Endothelial cell of umbilical vein (primary cell): ENCODE measurements around the gene EYS. TPM values are rescaled to one million over a fixed set of nuclear protein-coding genes. Genes with fewer than 3 reads are reported as not detected.

Experiments used
- BruUV-seq: library from RNA; stranded (reverse); fragments of 400-500 nt; replicated peaks from 2 replicates; lab custom pipeline; 2021; lab: Mats Ljungman, UMichigan
- CTCF ChIA-PET: fragments of 300-600, 350-600 bp; sonication (Branson Sonifier 250); formaldehyde crosslinking; loops from one replicate; lab custom pipeline; 2021; ENCODE audit warnings: antibody characterized with exemption, inconsistent platforms; lab: Charles Lee
- POLR2A ChIA-PET: fragments of 300-600, 350-600 bp; sonication (Branson Sonifier 250); formaldehyde crosslinking; loops from one replicate; lab custom pipeline; 2021; ENCODE audit warnings: antibody characterized with exemption, inconsistent platforms; lab: Charles Lee
- DNase-seq: peaks from one replicate; pipeline ENCODE4 v3.0.0-alpha.2; 2011; ENCODE audit warnings: low read depth, low spot score
- FAIRE-seq: peaks from 2 replicates; lab custom pipeline; 2011; peaks lifted over from hg19 to GRCh38; lab: Jason Lieb, UNC
- H2AFZ ChIP-seq: 2 replicates; pipeline ENCODE4 v1.6.0; 2012; ENCODE audit warnings: low read depth, low read length, control low read depth, inconsistent platforms
- H3K27ac ChIP-seq: 2 replicates; pipeline ENCODE4 v1.5.1; 2011; ENCODE audit warnings: low read depth, mild to moderate bottlenecking, control low read depth, low read length, moderate library complexity; ENCODE audit not compliant: insufficient read depth
- H3K27me3 ChIP-seq, 2 experiments: 2 replicates each; pipeline versions ENCODE4 v1.6.0 to v1.6.1; 2011; ENCODE audit warnings: low read length in 2 of 2, mixed read lengths in 1 of 2; ENCODE audit not compliant: control insufficient read depth in 2 of 2, insufficient read depth in 2 of 2
- H3K36me3 ChIP-seq, 2 experiments: 2 replicates in 1 of 2; 3 replicates in 1 of 2; pipeline ENCODE4 v1.5.1; 2011; ENCODE audit warnings: low read length in 2 of 2, mild to moderate bottlenecking in 1 of 2, moderate library complexity in 1 of 2; ENCODE audit not compliant: control insufficient read depth in 2 of 2, insufficient read depth in 2 of 2; ENCODE audit errors: extremely low read depth in 1 of 2
- H3K4me1 ChIP-seq: 3 replicates; pipeline ENCODE4 v1.5.1; 2011; ENCODE audit warnings: mild to moderate bottlenecking, low read length; ENCODE audit not compliant: control insufficient read depth, insufficient read depth; ENCODE audit errors: extremely low read depth
- H3K4me2 ChIP-seq: 2 replicates; pipeline ENCODE4 v1.6.1; 2011; ENCODE audit warnings: low read length, control low read depth, mixed read lengths; ENCODE audit not compliant: insufficient read depth
- H3K4me3 ChIP-seq, 3 experiments: fragments of 200-600 bp in 1 of 3; sonication (generic), shearing (Covaris generic) in 1 of 3; replicated peaks in 1 of 3; 2 replicates each; pipeline ENCODE4 v1.5.1; 2011 to 2016; ENCODE audit warnings: control low read depth in 3 of 3, low read length in 3 of 3, mild to moderate bottlenecking in 2 of 3, inconsistent platforms in 1 of 3, low read depth in 1 of 3, moderate library complexity in 1 of 3; ENCODE audit not compliant: insufficient read depth in 1 of 3
- H3K79me2 ChIP-seq: 2 replicates; pipeline ENCODE4 v1.6.0; 2012; ENCODE audit warnings: low read length, inconsistent platforms; ENCODE audit not compliant: control insufficient read depth, insufficient read depth
- H3K9ac ChIP-seq: replicated peaks from 2 replicates; pipeline ENCODE3; 2011; ENCODE audit warnings: low read length, control low read depth; ENCODE audit not compliant: insufficient read depth; ENCODE audit errors: extremely low read depth
- H3K9me1 ChIP-seq: replicated peaks from 3 replicates; pipeline ENCODE4 v1.6.0; 2011; ENCODE audit warnings: mild to moderate bottlenecking, low read length; ENCODE audit not compliant: control insufficient read depth, insufficient read depth; ENCODE audit errors: extremely low read depth
- H3K9me3 ChIP-seq: replicated peaks from 2 replicates; pipeline ENCODE4 v1.5.1; 2012; ENCODE audit warnings: low read length, inconsistent platforms; ENCODE audit not compliant: control insufficient read depth, insufficient read depth
- H4K20me1 ChIP-seq: replicated peaks from 2 replicates; pipeline ENCODE3; 2011; ENCODE audit warnings: mild to moderate bottlenecking, low read length; ENCODE audit not compliant: control insufficient read depth, insufficient read depth; ENCODE audit errors: extremely low read depth
- CTCF ChIP-seq, 2 donors: IDR thresholded peaks; 1 replicate in 1 of 2; 2 replicates in 1 of 2; pipeline ENCODE4 v1.5.1; 2011; ENCODE audit warnings: low read length in 2 of 2, mild to moderate bottlenecking in 2 of 2, moderate library complexity in 2 of 2, control low read depth in 1 of 2, inconsistent platforms in 1 of 2, low read depth in 1 of 2; ENCODE audit not compliant: insufficient read depth in 1 of 2; ENCODE audit errors: extremely low read depth in 1 of 2
- EZH2 ChIP-seq: IDR thresholded peaks from 2 replicates; pipeline ENCODE4 v1.6.1; 2012; ENCODE audit warnings: borderline replicate concordance, low read depth, mild to moderate bottlenecking, moderate library complexity, low read length, inconsistent platforms; ENCODE audit not compliant: severe bottlenecking
- FOS ChIP-seq: IDR thresholded peaks from 2 replicates; pipeline ENCODE4 v1.6.1; 2011; ENCODE audit warnings: mild to moderate bottlenecking, low read length, moderate library complexity, borderline replicate concordance; ENCODE audit not compliant: insufficient read depth
- GATA2 ChIP-seq: IDR thresholded peaks from 2 replicates; pipeline ENCODE4 v1.7.0; 2011; ENCODE audit warnings: low read depth, mild to moderate bottlenecking, moderate library complexity, mixed read lengths, low read length; ENCODE audit not compliant: insufficient read length, insufficient read depth
- JUN ChIP-seq: IDR thresholded peaks from 2 replicates; pipeline ENCODE4 v1.6.1; 2011; ENCODE audit warnings: borderline replicate concordance, low read depth; ENCODE audit not compliant: insufficient read length, insufficient read depth
- MYC ChIP-seq: IDR thresholded peaks from one replicate; pipeline ENCODE4 v1.6.1; 2011; ENCODE audit warnings: mild to moderate bottlenecking, low read depth, low read length
- POLR2A ChIP-seq: IDR thresholded peaks from 2 replicates; pipeline ENCODE4 v1.6.1; 2012; ENCODE audit warnings: low read depth, mild to moderate bottlenecking, control low read depth, low read length
- POLR2AphosphoS5 ChIP-seq: IDR thresholded peaks from 2 replicates; pipeline ENCODE4 v1.6.1; 2012; ENCODE audit warnings: low read depth, mild to moderate bottlenecking, control low read depth, low read length, moderate library complexity; ENCODE audit not compliant: insufficient read depth
- dilution Hi-C: fragments of 300-500 bp; cut with MboI; formaldehyde crosslinking; loops from one replicate; pipeline ENCODE4 v1.15.0; 2019; ENCODE audit warnings: low sequenced_read_pairs; ENCODE audit not compliant: extremely low pct_ligation_motif_present
- intact Hi-C: fragments of 100-400 bp; cut with micrococcal nuclease; formaldehyde crosslinking; loops from one replicate; pipeline ENCODE4 v1.10.0; 2022
- polyA plus RNA-seq, 4 experiments: library from polyadenylated mRNA; depleted of rRNA in 3 of 4; stranded (reverse) in 3 of 4; unstranded in 1 of 4; fragments of >200 nt; gene quantifications; 2 replicates each; pipeline versions ENCODE4 v1.2.1 to v1.2.3, GENCODE V29; 2011 to 2012; ENCODE audit warnings: missing spikeins in 1 of 4
- total RNA-seq: library from RNA; stranded (reverse); gene quantifications from 2 replicates; pipeline ENCODE4 v1.2.3, GENCODE V29; 2021
- TF ChIP-seq, protein P1 (sequence below): IDR thresholded peaks from 2 replicates; pipeline ENCODE4 v1.6.1; 2011; ENCODE audit not compliant: insufficient read depth, insufficient read length

Gene EYS
- total and polyA plus RNA-seq, 2 donors (not counting 3 experiments of a cell fraction or from before 2014, with no cell fraction given), result 0.01 to 0.27 TPM

DNA sequence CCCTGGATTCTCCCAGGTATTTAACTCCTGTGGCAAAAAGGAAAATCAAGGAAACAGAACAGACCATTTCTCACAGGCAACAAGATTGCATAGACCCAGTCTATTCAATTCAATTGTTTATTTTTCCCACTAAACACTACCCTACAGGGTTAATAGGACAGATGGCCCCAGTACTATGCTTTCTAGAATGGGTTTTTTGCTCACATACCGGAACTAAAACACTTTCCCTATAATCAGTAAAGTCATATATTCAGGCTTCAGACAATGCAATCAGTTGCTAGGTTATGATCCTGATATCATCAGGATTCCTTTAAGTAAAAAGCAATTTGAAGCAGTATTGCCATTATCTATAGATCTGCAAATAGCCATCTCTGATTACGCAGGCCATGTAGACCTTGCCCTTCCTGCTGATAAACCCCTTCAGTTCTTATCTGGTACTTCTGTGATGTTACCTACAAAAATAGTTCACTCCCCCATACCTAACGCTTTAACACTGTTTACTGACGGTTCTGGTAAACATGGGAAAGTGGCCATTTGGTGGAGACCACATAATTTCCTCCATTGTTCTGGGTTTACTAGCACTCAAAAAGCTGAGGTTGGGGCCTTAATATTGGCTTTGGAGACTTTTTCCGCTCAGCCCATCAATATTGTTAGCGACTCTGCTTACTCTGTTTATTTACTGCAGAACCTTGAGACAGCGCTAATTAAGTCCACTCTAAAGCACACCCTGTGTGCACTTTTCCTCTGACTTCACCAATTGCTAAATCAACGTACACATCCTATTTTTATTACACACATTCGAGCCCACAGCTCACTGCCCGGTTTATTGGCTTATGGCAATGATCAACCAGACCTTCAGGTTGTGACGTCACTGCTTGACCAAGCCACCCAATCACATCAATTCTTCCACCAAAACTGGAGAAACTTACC is 1405.5 kb downstream of the EYS start:
- ChIA-PET CTCF (no interaction called here), POLR2A (no interaction called here)
- TF ChIP-seq POLR2AphosphoS5 (no peak), POLR2A (no peak), EZH2 (no peak), CTCF (IDR thresholded peaks at IDR 0.05; ENCODE audit: extremely low read depth in 1 of 2, insufficient read depth in 1 of 2, low read depth in 1 of 2, low read length in 2 of 2) (no peak), JUN (no peak), MYC (no peak), FOS (no peak), GATA2 (no peak)
- TF ChIP-seq, protein P1, sequence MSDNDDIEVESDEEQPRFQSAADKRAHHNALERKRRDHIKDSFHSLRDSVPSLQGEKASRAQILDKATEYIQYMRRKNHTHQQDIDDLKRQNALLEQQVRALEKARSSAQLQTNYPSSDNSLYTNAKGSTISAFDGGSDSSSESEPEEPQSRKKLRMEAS, result no peak
- FAIRE-seq (no peak), DNase-seq (no peak)
- dilution Hi-C loops, result no loop called here
- Histone ChIP-seq H3K79me2 (no peaks in the 10 kb centered on the region), H3K36me3 (no peaks in the 10 kb centered on the region), H3K9me3 (no peaks in the 10 kb centered on the region), H2AFZ (no peak overlapping the region), H3K4me3 (no peak overlapping the region), H3K4me2 (no peak overlapping the region), H3K27ac (no peak overlapping the region), H3K4me1 (no peaks in the 10 kb centered on the region), H3K27me3 (no peaks in the 10 kb centered on the region), H3K9me1 (no peaks in the 10 kb centered on the region), H3K9ac (no peak overlapping the region), H4K20me1 (no peaks in the 10 kb centered on the region)
- no TSS peak for BruUV-seq
- intact Hi-C loops, result no loop called here
